Activated T-helper 1 cell treated with anti-CD3 and anti-CD28 coated beads, Interleukin-12 subunit alpha, Interleukin-12 subunit beta, Interleukin-2, Interleukin-4 antibody, amounts not matched to agents 30 ng/mL and 10 ng/mL and 1 ng/mL, durations not matched to agents 14 hours and 24 hours and 36 hours (primary cell): ENCODE data around the gene DOCK3. TPM values are rescaled to one million over a fixed set of nuclear protein-coding genes. Genes with fewer than 3 reads are reported as not detected.
"Not testable (repeated sequence)": the region's sequence is repeated elsewhere in the genome, so short reads cannot be mapped to it uniquely, and the experiment has no call there.

Source experiments
- DNase-seq: peaks from one replicate; pipeline ENCODE4 v3.0.0; 2021; ENCODE audit warnings: low spot score
- H3K27ac Mint-ChIP-seq: one replicate; pipeline ENCODE4 v1.8.0; 2021; ENCODE audit warnings: mild to moderate bottlenecking, mixed read lengths
- H3K27me3 Mint-ChIP-seq: one replicate; pipeline ENCODE4 v1.8.0; 2022; ENCODE audit warnings: mild to moderate bottlenecking, moderate library complexity, mixed read lengths; ENCODE audit not compliant: insufficient read depth
- H3K36me3 Mint-ChIP-seq: one replicate; pipeline ENCODE4 v1.8.0; 2021; ENCODE audit warnings: low read depth, mixed read lengths
- H3K4me1 Mint-ChIP-seq: one replicate; pipeline ENCODE4 v1.8.0; 2021; ENCODE audit warnings: low read depth, mixed read lengths
- H3K4me3 Mint-ChIP-seq: one replicate; pipeline ENCODE4 v1.8.0; 2021; ENCODE audit warnings: mild to moderate bottlenecking, moderate library complexity, mixed read lengths
- H3K9me3 Mint-ChIP-seq: one replicate; pipeline ENCODE4 v1.8.0; 2021; ENCODE audit warnings: mixed read lengths
- intact Hi-C: fragments of 100-400 bp; cut with micrococcal nuclease; formaldehyde crosslinking; loops from one replicate; pipeline ENCODE4 v1.15.1; 2024
- total RNA-seq: library from RNA; stranded (reverse); gene quantifications from 2 replicates; pipeline ENCODE4 v1.2.3, GENCODE V29; 2022

The DOCK3 gene
- total RNA-seq, 1 donor from 2014 or later: 1.5 TPM

GRCh38 chr3:50830451-50830850 is 155.7 kb downstream of the DOCK3 start:
- peaks cover 15% of the 10 kb centered on the region for H3K9me3 Mint-ChIP-seq
- no peak overlapping the region for H3K4me3 Mint-ChIP-seq
- peaks cover 10% of the 10 kb centered on the region for H3K27me3 Mint-ChIP-seq
- no peaks in the 10 kb centered on the region for H3K36me3 Mint-ChIP-seq
- DNase-seq: no peak
- intact Hi-C loops: no loop called here
- H3K4me1 Mint-ChIP-seq: no peaks in the 10 kb centered on the region
- no peak overlapping the region for H3K27ac Mint-ChIP-seq

GRCh38 chr3:50831009-50831408 is 156.3 kb downstream of the DOCK3 start:
- H3K36me3 Mint-ChIP-seq, H3K27ac Mint-ChIP-seq, H3K4me1 Mint-ChIP-seq, intact Hi-C loops, H3K4me3 Mint-ChIP-seq, H3K27me3 Mint-ChIP-seq, DNase-seq: not testable (repeated sequence)
- peaks cover 15% of the 10 kb centered on the region for H3K9me3 Mint-ChIP-seq

- no peak for DNase-seq
- Mint-ChIP-seq H3K36me3 (no peaks in the 10 kb centered on the region), H3K27me3 (peaks cover 11% of the 10 kb centered on the region), H3K4me1 (no peaks in the 10 kb centered on the region), H3K27ac (no peak overlapping the region), H3K9me3 (no peaks in the 10 kb centered on the region), H3K4me3 (no peak overlapping the region)
- intact Hi-C loops: no loop called here
Observed at GRCh38 chr3:50840983-50841489, 166.3 kb downstream of the DOCK3 start.

GRCh38 chr3:50848308-50848707 is 173.6 kb downstream of the DOCK3 start:
- Mint-ChIP-seq H3K4me3 (no peak overlapping the region), H3K36me3 (no peaks in the 10 kb centered on the region), H3K27ac (no peak overlapping the region), H3K4me1 (no peaks in the 10 kb centered on the region), H3K9me3 (peaks cover 9% of the 10 kb centered on the region), H3K27me3 (peaks cover 3% of the 10 kb centered on the region)
- intact Hi-C loops: no loop called here
- no peak for DNase-seq

- no peaks in the 10 kb centered on the region for H3K4me1 Mint-ChIP-seq
- H3K27me3 Mint-ChIP-seq: peaks cover 3% of the 10 kb centered on the region
- intact Hi-C loops: no loop called here
- DNase-seq: no peak
- no peak overlapping the region for H3K27ac Mint-ChIP-seq
- no peak overlapping the region for H3K4me3 Mint-ChIP-seq
- peaks cover 13% of the 10 kb centered on the region for H3K9me3 Mint-ChIP-seq
- no peaks in the 10 kb centered on the region for H3K36me3 Mint-ChIP-seq
Observed at GRCh38 chr3:50850639-50851511, 176.1 kb downstream of the DOCK3 start.

- H3K27ac Mint-ChIP-seq: no peak overlapping the region
- no peak overlapping the region for H3K4me3 Mint-ChIP-seq
- no peaks in the 10 kb centered on the region for H3K4me1 Mint-ChIP-seq
- DNase-seq: no peak
- peaks cover 7% of the 10 kb centered on the region for H3K9me3 Mint-ChIP-seq
- no peaks in the 10 kb centered on the region for H3K27me3 Mint-ChIP-seq
- intact Hi-C loops: no loop called here
- no peaks in the 10 kb centered on the region for H3K36me3 Mint-ChIP-seq
Observed at GRCh38 chr3:50853936-50854335, 179.2 kb downstream of the DOCK3 start.

GRCh38 chr3:50862221-50862620 is 187.5 kb downstream of the DOCK3 start:
- intact Hi-C loops: no loop called here
- no peak for DNase-seq
- H3K27me3 Mint-ChIP-seq: peaks cover 8% of the 10 kb centered on the region
- H3K9me3 Mint-ChIP-seq: peaks cover 7% of the 10 kb centered on the region
- no peaks in the 10 kb centered on the region for H3K4me1 Mint-ChIP-seq
- H3K4me3 Mint-ChIP-seq: no peak overlapping the region
- H3K36me3 Mint-ChIP-seq: no peaks in the 10 kb centered on the region
- H3K27ac Mint-ChIP-seq: no peak overlapping the region

- intact Hi-C loops: no loop called here
- H3K9me3 Mint-ChIP-seq: peaks cover 4% of the 10 kb centered on the region
- no peak for DNase-seq
- no peak overlapping the region for H3K27ac Mint-ChIP-seq
- no peaks in the 10 kb centered on the region for H3K36me3 Mint-ChIP-seq
- no peaks in the 10 kb centered on the region for H3K4me1 Mint-ChIP-seq
- H3K27me3 Mint-ChIP-seq: no peaks in the 10 kb centered on the region
- H3K4me3 Mint-ChIP-seq: no peak overlapping the region
Observed at GRCh38 chr3:50873376-50874157, 198.8 kb downstream of the DOCK3 start.

GRCh38 chr3:50874876-50875275 is 200.1 kb downstream of the DOCK3 start:
- H3K9me3 Mint-ChIP-seq, H3K36me3 Mint-ChIP-seq: not testable (repeated sequence)

GRCh38 chr3:50876947-50877346 is 202.2 kb downstream of the DOCK3 start:
- DNase-seq: no peak
- Mint-ChIP-seq H3K4me1 (no peaks in the 10 kb centered on the region), H3K4me3 (no peak overlapping the region), H3K27me3 (peaks cover 4% of the 10 kb centered on the region), H3K27ac (no peak overlapping the region), H3K9me3 (no peaks in the 10 kb centered on the region), H3K36me3 (no peaks in the 10 kb centered on the region)
- intact Hi-C loops: no loop called here

More at GRCh38 chr3:50874876-50875275, 200.1 kb downstream of the DOCK3 start:
- H3K4me1 Mint-ChIP-seq, DNase-seq, H3K27me3 Mint-ChIP-seq, intact Hi-C loops, H3K27ac Mint-ChIP-seq, H3K4me3 Mint-ChIP-seq: not testable (repeated sequence)

GRCh38 chr3:50882733-50883132 is 208.0 kb downstream of the DOCK3 start:
- H3K4me3 Mint-ChIP-seq, H3K27me3 Mint-ChIP-seq, DNase-seq, H3K36me3 Mint-ChIP-seq, intact Hi-C loops, H3K4me1 Mint-ChIP-seq, H3K9me3 Mint-ChIP-seq, H3K27ac Mint-ChIP-seq: not testable (repeated sequence)

GRCh38 chr3:50883755-50884154 is 209.0 kb downstream of the DOCK3 start:
- Mint-ChIP-seq H3K27ac (no peak overlapping the region), H3K36me3 (no peaks in the 10 kb centered on the region), H3K9me3 (no peaks in the 10 kb centered on the region), H3K27me3 (peaks cover 7% of the 10 kb centered on the region), H3K4me3 (no peak overlapping the region), H3K4me1 (no peaks in the 10 kb centered on the region)
- intact Hi-C loops: no loop called here
- DNase-seq: no peak
